Muscle of arm (tissue), 12 donors: ENCODE measurements around the gene DRG1. TPM values are rescaled to one million over a fixed set of nuclear protein-coding genes. Genes with fewer than 3 reads are reported as not detected.
A peak's percentile ranks its signal among the peaks of the same experiment; 100 is the strongest.
"Not testable (repeated sequence)": the region's sequence is repeated elsewhere in the genome, so short reads cannot be mapped to it uniquely, and the experiment has no call there.

Source experiments
- DNase-seq: peaks from one replicate; pipeline ENCODE4 v3.0.0-alpha.2; 2013
- polyA plus RNA-seq, 12 donors: library from polyadenylated mRNA; unstranded; fragments of 120-200 nt; gene quantifications; one replicate each; pipeline ENCODE4 v1.2.1, GENCODE V29; 2013; ENCODE audit not compliant: insufficient read length in 12 of 12

The DRG1 gene
- polyA plus RNA-seq, 12 donors = 50.9 to 90.6 (median 77.5) TPM; not detected in 1

DNA sequence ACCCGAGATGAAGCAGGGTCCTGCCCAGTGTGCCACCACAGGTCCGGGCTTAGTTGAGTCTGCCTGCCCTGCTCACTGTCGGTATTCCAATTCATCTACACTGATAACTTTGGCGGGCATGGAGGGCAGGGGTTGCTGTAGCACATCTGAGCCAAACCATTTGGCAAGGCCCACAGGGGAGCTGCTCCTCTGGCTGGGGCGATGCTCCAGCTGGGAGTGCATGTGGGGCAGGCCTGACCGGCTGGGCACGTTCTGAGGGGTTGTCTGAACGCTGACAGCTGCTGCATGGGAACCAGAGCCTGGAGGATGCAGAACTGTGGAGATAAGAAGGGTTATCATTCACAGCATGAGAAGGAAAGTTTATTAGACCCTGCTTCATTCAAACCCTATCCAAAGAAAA, 40.4 kb downstream of the DRG1 start:
- DNase-seq = peak; percentile 5

GRCh38 chr22:31440681-31441080, 41.3 kb downstream of the DRG1 start:
- DNase-seq = no peak

- no peak for DNase-seq
Observed at GRCh38 chr22:31441652-31442051, 42.2 kb downstream of the DRG1 start.

DNA sequence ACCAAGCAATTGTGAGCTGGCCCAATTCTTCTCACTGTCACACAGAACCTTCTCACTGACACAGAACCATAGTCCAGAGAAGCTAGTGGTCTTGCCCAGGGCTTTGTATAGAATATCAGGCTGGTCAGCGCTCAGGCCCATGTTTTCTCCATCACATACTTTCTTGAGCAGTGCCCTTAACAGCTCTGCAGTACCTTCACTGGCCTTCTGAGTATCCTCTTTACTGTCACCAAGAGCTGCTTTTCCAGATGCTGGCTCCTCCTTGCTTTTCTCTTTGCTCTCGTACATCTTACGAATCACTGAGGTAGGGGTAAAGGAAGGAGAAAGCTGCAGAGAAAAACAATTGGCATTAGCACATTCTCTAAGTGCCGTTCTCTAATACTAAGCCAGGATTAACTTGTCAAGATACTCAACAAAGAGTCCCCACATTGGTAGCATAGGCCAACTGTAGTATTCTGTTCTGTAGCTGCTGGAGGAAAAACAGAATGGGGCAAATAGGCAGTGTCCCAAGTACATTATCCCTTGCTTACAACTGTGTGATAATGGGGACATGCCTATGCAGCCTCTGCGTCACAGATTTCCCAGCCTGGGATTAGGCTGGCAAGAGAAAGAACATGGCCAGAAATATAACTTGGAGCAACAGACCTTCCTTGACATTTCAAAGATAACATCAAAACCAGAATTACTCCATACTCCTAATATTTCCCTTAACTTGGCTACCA, 43.5 kb downstream of the DRG1 start:
- no peak for DNase-seq

- DNase-seq = no peak
Observed at GRCh38 chr22:31443516-31443915, 44.1 kb downstream of the DRG1 start.

GRCh38 chr22:31445642-31446041, 46.2 kb downstream of the DRG1 start:
- no peak for DNase-seq

DNA sequence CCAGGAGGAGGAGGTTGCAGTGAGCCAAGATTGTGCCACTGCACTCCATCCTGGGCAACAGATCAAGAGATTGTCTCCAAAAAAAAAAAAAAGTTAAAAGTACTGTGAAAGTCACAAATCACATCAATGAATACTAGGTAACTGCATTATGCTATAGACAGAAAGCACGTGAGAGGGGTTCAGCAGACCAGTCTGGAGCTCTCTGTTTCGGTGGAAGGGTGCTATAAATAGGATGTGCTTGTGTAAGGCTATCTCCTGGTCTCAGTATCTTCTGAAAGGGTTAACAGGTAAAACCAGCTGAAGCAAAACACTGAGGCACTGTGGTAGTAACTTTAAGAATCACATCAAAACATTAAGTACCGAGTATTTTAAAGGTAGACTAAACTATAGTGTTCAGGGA, 46.8 kb downstream of the DRG1 start:
- DNase-seq = no peak

- DNase-seq = no peak
Observed at GRCh38 chr22:31446767-31447166, 47.4 kb downstream of the DRG1 start.

DNA sequence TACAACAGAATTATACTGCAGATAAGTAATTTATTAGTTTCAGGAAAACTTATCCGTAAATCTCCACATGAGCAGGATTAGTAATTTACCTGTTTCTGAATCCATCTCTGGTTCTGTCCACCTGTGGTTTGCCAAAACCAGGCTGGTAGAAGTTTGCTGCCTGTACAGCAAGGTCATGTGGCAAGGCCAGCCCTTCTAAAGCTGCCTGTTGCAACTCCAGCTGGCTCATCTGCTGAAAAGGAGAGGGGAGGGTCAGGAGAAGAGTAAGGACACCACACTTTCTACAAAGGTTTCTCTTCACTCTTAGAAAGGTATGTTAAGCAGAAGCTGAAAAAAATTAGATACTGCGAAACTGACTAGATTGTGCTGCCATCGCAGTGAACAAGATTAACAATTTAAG, 47.9 kb downstream of the DRG1 start:
- DNase-seq = no peak

DNA sequence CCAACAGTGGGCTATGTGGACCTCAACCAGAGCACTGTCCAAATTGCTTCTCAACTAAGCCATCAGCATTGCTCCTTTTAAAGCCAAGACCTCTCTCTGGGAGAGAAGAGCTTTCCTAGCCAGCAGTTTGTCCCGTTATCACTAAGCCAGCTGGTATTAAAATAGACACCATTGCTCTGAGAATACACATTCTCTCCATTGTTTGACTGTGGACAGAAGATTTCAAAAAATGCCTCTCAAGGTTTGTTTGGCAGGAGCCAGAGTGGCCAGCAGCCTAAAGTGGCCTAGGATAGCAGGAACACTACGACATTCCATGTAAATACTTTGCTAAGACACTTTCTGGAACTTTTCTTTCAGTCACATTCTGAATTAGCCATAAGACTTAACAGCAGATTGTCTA, 49.0 kb downstream of the DRG1 start:
- no peak for DNase-seq

GRCh38 chr22:31449506-31449905, 50.1 kb downstream of the DRG1 start:
- DNase-seq = no peak

GRCh38 chr22:31451709-31452571, 52.5 kb downstream of the DRG1 start:
- DNase-seq = no peak

DNA sequence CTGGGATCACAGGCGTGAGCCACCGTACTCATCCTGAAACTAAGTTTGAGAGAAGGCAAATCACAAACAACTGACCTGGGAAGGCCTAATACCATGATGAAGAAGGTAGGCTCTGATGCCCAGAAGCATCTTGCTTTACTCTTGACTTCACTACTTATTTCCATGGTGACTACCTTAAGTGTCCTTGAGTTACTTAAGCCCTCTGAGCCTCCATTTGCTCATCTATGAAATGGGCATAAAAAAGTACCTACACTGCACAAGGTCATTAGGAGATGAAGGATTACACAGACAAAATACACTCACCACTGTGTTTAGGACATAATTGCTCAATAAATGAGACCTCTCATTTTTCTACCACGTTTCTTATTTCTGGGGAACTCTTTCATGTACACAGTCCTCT, 62.3 kb downstream of the DRG1 start:
- DNase-seq = no peak

- DNase-seq = no peak
Observed at GRCh38 chr22:31465307-31465706, 65.9 kb downstream of the DRG1 start.

- DNase-seq = no peak
Observed at GRCh38 chr22:31474743-31475142, 75.3 kb downstream of the DRG1 start.

GRCh38 chr22:31475800-31476199, 76.4 kb downstream of the DRG1 start:
- DNase-seq = no peak

GRCh38 chr22:31477329-31477728, 77.9 kb downstream of the DRG1 start:
- no peak for DNase-seq

- no peak for DNase-seq
Observed at GRCh38 chr22:31481129-31481528, 81.7 kb downstream of the DRG1 start.

DNA sequence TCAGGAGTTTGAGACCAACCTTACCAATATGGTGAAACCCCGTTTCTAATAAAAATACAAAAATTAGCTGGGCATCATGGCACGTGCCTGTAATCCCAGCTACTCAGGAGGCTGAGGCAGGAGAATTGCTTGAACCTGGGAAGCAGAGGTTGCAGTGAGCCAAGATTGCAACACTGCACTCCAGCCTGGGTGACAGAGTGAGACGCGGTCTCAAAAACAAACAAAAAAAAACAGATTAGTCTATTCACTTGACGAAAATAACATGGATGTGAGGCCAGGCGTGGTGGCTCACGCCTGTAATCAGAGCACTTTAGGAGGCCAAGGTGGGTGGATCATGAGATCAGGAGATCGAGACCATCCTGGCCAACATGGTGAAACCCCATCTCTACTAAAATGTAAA, 83.1 kb downstream of the DRG1 start:
- DNase-seq = not testable (repeated sequence)
